Stimulated activated CD4-positive, alpha-beta T cell treated with anti-CD3 and anti-CD28 coated beads, Interleukin-15, amount 100 ng/mL, for 48 hours (primary cell): ENCODE results near the gene MGAT5B.
A peak's percentile ranks its signal among the peaks of the same experiment; 100 is the strongest.

Experiments used
- DNase-seq, 2 donors: peaks; one replicate each; pipeline ENCODE4 v3.0.0-alpha.2; 2020; ENCODE audit warnings: low read depth in 2 of 2

MGAT5B gene

DNA sequence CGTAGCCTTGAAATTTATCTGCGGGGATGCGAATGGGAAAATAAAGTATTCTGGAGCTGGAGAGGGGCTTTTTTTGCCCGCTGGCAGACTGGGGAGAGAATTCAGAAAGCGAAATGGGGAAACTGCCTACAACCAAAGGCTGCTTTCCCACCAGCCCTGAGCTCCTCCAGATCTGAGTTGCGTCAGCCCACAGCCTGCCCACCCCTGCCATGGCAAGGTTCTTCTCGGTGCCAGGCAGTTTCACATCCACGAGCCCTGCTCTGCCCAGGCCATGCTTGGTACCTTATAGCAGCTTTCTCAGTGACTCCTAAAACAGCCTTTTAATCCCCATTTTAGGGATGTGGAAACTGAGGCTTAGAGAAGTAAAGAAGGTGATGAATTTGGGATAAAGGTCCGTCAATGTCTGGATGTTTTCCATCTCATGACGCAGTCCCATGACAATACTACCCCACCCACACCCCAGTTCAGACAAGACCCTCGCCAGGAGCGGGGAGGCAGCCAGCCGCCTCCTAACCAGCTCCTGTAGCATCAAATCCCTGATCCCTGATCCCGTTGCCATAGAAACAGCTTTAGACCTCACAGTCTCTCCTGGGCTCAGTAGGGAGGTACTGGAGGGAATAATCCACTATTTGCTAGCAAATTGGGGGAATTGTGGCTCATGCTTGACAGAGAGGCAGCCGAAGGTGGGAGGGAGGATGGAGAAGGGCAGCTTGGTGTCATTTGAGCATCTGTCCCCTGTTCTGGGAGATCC, 113.5 kb downstream of the MGAT5B start:
- no peak for DNase-seq

DNA sequence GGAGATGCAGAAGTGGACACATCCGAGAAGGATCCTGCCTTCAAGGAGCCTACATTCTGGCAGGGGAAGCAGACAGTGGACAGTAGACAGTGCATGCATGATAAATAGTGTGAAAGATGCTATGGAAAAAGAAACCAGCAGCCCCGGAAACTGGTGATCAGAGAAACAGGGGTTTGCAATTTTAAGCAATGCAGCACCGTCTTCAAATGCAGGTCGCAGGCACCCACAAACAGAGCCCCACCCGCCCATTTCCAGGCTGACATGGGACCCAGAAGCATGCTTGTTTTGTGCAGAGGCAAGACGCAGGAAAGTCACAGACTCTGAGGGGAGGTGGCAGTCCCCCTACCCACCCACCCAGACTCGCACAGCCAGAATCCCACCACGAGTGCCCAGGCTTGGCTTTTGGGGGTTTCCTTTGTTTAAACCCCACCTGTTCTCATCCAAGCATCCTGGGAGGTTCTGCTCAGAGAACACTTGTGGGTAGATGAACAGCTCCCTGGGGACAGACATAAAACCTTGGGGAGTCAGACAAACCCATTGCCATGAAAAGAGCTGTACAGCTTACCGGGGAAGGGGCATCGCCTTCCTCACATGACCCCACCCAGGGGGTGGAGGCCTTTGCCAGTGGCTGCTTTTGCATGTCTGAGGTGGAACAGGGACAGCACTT, 114.3 kb downstream of the MGAT5B start:
- DNase-seq, result no peak

DNA sequence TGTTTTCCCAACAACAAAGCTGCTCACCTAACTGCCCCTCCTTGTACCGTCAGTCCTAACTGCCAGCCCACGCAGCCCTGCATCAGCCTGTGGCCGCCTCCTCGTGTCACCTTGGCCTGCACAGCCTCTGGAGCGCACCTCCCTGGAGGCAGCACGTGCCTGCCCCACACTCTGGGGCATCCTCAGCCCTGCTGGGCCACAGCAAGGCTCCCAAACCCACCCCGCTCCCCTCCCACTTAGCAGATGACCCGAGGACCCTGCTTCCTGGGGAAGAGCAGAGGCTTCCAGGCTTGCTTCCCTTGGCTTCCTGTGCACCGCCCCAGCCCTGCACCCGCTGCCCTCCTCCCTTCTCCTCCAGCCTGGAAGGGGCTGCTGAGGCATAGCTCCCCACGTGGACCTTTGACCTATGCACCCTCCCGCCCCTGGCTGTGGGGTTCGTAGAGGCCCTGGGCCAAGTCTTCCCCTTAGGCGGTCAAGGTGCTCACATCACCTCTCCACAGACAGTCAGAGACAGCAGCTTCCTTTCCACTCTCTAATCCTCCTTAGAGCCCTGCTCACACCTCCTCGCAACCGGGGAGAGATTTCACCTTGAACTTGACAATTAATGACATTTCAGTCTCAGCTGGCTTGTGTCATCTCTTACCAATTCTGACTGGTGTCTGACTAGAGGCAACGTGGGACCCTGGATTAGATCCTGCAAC, 115.0 kb downstream of the MGAT5B start:
- DNase-seq, result no peak

DNA sequence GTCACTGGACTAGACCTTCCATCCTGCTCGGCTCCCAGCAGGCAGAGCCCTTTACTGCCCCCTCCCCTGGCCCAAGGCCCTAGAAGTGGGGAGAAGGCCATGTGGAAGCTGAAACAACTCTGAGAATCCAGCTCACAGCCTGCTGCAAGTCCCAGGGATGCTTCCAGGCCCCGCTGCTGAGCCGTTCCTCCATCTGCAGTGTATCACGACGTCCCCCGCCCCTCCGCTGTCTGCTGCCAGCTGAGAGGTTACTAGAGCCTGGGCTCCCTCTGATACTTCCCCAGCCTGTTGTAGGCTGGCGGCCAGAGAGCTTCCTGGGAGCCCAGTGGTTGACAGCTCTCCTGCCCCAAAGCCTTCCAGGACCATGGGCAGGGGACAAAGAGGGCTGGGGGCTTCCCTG, 118.2 kb downstream of the MGAT5B start:
- no peak for DNase-seq

DNA sequence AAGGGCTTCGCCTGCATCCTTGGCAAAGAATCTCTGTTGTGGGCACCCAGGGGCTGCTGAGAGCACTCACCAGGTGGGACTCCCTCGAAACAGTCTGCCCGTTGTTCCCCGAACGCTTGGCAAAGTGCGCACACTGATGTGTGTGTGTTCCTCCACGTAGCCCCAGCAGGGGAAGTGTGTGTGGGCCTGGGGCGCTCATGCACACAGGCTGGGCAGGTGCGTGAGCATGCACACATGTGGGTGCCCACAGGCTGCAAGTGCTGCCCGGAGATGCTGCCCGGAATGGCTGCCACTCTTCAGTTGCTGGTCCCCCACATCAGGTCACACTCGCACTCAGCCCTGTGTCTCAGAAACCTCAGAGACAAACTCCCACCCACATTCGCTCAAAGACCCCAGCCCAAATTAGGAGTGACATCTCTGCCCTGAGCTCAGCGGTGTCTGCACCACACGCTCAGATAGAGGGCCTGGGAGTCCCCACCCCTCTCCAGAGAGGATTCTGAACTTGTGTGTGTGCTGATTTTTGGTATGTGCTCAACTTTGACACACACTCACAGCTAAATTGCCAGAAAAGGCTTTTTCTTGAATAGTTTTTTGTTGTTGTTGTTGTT, 119.4 kb downstream of the MGAT5B start:
- DNase-seq, result no peak

DNA sequence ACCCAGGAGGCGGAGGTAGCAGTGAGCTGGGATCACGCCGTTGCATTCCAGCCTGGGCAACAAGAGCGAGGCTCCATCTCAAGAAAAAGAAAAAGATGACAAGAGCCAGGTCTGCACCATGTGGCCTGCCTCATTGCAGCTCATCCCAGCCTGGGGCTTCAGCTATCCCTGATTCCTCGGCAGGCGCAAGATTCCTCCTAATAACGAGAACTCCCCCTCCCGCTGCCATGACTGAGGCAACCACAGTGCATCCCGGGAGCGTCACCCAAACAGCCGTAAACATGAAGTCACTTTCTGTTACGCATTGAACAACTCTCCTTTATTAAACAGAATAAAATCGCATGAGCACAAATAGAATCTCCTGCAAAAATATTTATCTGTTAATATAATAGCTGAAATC, 120.6 kb downstream of the MGAT5B start:
- DNase-seq, result no peak

DNA sequence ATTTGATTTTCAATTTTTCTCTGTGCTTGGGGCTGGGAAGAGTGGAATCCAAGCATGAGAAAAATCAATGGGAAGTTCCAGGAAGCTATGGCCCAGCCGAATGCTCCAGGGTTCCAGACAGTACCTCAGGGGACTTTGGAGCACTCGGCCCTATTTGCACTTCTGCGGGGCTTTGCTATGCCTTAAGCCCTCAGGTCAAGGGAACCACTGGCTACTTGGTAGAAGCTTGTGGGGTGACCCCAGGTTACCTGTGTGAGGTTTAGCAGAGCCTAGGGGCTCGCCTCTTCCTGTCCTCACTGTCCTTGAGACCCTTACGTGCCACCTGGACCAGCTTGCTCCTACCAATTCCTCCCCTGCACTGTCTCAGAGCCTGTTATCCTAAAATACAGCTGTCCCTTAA, 121.3 kb downstream of the MGAT5B start:
- no peak for DNase-seq

DNA sequence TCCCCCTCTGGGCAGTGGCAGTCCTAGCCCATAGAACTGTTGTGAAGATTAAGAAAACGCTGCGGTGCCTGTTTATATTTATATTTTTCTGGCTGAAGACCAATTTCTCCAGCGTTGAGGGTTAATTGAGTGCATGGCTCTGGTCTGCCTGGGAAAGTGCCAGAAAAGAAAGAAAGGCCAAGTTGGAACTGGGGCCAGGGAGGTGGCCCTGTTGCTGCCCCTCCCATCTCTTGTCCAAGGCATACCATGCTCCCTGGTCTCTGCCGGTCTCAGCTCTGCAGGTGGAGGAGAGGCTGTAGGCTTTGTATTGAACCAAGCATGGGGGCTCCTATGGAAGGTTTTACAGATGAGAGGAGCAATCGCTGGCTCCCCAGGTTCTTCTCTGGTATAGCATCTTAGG, 124.7 kb downstream of the MGAT5B start:
- no peak for DNase-seq

DNA sequence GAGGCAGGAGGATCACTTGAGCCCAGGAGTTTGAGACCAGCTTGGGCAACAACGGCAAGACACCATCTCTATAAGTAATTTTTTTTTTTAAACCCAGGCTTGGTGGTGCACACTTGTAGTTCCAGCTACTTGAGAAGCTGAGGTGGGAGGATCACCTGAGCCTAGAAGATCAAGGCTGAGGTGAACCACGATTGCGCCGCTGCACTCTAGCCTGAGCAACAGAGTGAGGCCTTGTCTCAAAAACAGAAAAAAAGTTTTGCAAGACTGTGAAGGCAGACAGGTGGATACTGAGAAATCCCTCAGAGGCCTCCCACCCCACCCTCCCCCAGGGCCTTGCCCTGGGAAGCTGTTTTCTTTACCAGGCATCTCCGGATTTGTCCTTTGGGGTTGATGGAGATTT, 125.4 kb downstream of the MGAT5B start:
- no peak for DNase-seq

DNA sequence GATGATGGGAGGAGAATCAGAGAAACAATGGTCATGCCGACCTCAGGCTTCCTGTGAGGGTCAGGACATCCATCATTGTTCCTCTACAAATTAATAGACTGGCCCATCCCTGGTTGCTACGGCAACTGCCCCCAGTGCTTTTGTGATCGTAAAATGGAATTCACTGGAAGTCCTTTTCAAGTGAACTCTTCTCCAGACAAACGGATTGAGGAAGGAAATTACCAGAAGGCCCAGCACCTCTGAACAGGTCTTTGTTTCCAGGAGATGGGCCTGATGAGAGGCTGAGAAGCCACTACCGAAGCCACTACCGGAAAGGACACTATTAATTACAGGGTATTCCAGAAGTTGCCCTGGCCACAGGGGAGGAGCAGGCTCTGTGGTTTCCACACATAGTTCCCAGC, 126.0 kb downstream of the MGAT5B start:
- DNase-seq, result no peak

DNA sequence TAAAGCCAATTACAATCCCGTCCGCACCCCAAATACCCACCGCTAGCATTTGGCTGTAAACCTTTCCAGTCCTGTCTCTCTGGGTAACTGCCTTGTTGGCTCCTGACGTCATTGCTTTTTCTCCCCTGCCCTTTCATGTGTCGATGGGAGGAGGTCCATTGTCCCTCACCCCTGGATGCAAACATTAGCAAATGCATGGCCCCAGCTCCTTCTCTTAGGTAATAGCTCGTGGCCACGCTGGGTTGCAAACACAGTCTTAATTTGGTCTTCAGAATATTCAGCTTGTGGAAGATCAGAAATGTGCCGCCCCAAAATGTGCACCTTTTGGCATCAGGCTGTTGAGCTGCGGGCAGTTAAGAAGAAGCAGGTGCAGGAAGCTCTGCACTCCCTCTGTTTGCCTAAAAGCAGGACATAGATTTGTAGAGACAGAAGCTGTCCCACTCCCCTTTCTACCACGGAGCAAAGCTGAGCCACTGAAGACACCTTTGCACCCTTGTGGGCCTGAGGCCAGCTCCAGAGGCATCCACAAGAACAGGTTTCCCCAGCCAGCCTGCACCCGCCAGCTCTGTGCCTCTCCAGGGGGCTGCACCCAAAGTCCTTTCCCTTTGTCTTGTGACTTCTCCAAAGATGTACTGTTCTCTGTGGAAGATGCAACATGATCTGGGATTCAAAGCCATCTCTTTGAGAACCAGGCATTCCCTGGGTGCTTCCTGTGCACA, 127.3 kb downstream of the MGAT5B start:
- DNase-seq, result no peak

DNA sequence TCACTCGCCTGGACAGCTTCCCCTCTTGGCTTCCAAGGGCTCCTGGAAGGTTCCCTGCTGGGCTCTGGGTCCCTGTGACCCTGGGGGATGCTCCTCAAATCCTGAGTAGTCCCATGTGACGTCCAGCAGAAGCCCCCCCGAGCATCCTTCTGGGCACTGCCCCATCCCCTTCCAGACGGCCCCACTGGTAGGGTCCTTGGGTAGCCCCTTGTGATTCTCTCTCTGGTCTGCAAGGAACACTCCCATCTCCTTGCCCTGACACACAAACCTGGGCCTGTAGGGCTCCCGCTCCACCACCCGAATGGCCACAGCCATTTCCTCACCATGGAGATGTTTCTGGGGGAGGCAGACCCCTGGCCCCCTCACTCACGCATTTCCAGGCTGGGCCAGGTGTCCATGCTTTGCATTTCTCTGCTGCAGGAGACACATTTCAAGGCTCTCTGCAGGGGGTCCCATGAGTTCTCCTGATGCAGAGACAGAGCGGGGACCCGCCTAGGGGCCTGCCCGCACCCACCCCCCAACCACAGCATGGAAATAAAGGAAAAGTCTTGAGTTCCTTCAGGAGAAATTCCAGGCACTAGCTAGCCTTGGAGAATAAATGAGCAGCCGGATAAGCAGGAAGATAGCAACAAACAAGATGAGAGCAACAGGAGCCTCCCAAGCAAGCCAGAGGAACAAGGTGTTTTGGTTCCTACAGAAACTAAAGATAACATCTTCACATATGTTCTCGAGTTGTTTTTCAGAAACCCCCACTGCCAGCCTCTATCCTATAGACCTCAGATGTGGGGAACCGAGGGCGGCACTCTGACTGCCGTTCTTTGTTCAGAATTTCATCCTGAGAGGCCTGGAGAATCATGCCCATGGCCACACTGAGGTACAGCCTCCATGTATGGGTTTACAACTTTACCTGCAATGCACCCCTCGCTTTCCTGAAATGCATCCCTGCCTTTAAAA, 128.8 kb downstream of the MGAT5B start:
- DNase-seq, result no peak

DNA sequence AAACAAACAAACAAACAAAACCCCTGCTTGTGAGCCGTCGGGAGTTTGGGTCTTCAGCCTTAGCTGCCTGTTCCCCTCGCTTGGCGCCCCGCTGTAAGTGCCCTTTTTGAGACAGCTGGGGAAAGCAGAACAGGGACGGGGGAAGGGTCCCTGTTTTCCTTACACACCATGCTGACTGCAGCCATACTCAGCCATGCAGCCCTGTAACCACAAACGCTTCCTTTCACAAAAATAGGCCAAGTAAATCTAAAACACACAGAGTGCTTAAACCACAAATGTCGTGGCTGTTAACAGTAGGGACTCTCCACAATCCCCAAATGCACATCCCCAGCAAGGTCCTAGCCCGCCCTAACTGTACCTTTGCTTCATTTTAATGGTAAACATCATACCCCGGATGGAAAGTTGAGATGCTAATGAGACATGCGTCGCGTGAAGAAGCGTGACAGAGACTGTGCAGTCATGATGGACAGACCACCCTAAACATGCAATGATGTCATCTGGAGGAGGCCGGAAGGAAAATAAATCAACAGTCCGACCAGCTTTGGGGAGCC, 129.9 kb downstream of the MGAT5B start:
- DNase-seq, result peak; percentile 12 to 22

DNA sequence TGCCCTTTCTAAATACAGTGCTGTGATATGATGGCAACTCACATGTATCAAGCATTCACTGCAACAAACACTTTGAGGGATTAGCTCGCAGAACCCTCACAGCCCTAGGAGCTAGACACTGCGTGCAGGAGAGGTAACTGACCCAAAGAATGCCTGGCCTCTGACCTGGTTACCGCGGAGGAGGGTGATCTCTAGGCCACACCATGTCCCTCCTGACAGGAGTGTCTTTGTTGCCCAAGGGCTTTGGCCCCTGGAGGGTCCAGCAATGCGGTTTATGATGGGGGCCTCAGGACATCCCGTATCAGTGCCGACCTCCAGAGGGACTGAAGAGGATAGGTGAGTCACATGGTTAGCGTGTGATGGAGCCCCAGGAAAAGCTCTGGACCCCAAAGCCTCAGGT, 130.6 kb downstream of the MGAT5B start:
- DNase-seq, result no peak
